NT2/D1 (cell line): ENCODE results near the gene SLC7A14.

ENCODE experiments used
- SUZ12 ChIP-seq: IDR thresholded peaks from 2 replicates; pipeline ENCODE4 v1.6.1; 2011; ENCODE audit not compliant: insufficient read length, insufficient read depth; ENCODE audit errors: extremely low read depth
- YY1 ChIP-seq: IDR thresholded peaks from 2 replicates; pipeline ENCODE4 v1.6.1; 2011; ENCODE audit not compliant: insufficient read length, insufficient read depth
- ZNF274 ChIP-seq: IDR thresholded peaks from 2 replicates; pipeline ENCODE4 v1.6.1; 2011; ENCODE audit warnings: mild to moderate bottlenecking, low read depth, low read length

DNA sequence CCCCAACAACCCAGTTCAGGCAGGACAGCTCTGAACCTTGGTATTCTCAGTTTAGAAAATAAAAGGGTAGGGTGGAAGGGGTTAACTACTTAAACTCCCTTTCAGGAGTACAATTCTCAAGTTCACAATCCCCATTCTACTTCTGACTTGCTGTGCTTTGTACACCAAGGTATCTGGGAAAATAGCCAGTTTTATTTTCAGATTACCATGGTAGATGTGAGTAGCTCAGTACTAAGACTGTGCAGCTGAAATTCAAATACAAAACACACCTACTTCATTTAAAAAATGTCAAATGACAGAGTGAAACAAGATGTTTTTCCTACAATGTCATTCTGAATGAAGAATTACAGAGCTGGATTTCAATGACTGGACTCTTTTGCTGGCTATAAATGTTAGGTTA, 27.4 kb downstream of the SLC7A14 start:
- TF ChIP-seq ZNF274 (no peak), SUZ12 (no peak), YY1 (no peak)
